ENCODE results near the gene PTPRD. TPM values are rescaled to one million over a fixed set of nuclear protein-coding genes. Genes with fewer than 3 reads are reported as not detected.

Gene PTPRD
- total RNA-seq, 1 experiment from 2014 or later = 32.5 TPM

- no peak overlapping the region for H2AFZ ChIP-seq (ENCODE audit: low read length)
- no peak overlapping the region for H3K9ac ChIP-seq (ENCODE audit: extremely low read depth, insufficient read length, low read length)
- no peaks in the 10 kb centered on the region for H3K9me3 ChIP-seq (ENCODE audit: control insufficient read depth, low read depth, low read length)
- TF ChIP-seq, protein P1, sequence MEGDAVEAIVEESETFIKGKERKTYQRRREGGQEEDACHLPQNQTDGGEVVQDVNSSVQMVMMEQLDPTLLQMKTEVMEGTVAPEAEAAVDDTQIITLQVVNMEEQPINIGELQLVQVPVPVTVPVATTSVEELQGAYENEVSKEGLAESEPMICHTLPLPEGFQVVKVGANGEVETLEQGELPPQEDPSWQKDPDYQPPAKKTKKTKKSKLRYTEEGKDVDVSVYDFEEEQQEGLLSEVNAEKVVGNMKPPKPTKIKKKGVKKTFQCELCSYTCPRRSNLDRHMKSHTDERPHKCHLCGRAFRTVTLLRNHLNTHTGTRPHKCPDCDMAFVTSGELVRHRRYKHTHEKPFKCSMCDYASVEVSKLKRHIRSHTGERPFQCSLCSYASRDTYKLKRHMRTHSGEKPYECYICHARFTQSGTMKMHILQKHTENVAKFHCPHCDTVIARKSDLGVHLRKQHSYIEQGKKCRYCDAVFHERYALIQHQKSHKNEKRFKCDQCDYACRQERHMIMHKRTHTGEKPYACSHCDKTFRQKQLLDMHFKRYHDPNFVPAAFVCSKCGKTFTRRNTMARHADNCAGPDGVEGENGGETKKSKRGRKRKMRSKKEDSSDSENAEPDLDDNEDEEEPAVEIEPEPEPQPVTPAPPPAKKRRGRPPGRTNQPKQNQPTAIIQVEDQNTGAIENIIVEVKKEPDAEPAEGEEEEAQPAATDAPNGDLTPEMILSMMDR (conservative IDR thresholded peaks at IDR 0.05) = no peak
- no peak overlapping the region for H3K4ac ChIP-seq (ENCODE audit: low read depth, low read length)
- H3K4me2 ChIP-seq (ENCODE audit: insufficient read depth, insufficient read length, low read length) = no peak overlapping the region
- no peak overlapping the region for H4K91ac ChIP-seq (ENCODE audit: insufficient read length, low read depth, low read length)
- H3K27ac ChIP-seq (ENCODE audit: insufficient read length, low read depth, low read length) = no peak overlapping the region
- no peak overlapping the region for H3K14ac ChIP-seq (ENCODE audit: insufficient read depth, low read length)
- peaks cover 5 to 9% of the 10 kb centered on the region in 2 experiments; a peak in 4 of 5 replicates for H3K9me3 Mint-ChIP-seq
- H2AK5ac ChIP-seq (ENCODE audit: insufficient read length, low read length) = no peak overlapping the region
- no peak overlapping the region for H3K27ac Mint-ChIP-seq
- H4K5ac ChIP-seq (ENCODE audit: insufficient read length, low read depth, low read length) = no peak overlapping the region
- H3K79me2 ChIP-seq (ENCODE audit: insufficient read depth, low read length) = no peaks in the 10 kb centered on the region
- WGBS (ENCODE audit: extremely low coverage, insufficient read length, low lambda C conversion rate) = no CpG with 5 or more reads among the region's 4 CpGs
- no peak overlapping the region for H3K56ac ChIP-seq (ENCODE audit: insufficient read length, low read depth, low read length)
- H3K18ac ChIP-seq (ENCODE audit: insufficient read length, low read depth, low read length) = no peak overlapping the region
- H2BK12ac ChIP-seq (ENCODE audit: insufficient read length, low read depth, low read length) = no peak overlapping the region
- H2BK15ac ChIP-seq (ENCODE audit: low read depth, low read length) = no peak overlapping the region
- no peak overlapping the region for H3K23ac ChIP-seq (ENCODE audit: insufficient read length, low read depth, low read length)
- no peaks in the 10 kb centered on the region for H3K79me1 ChIP-seq (ENCODE audit: insufficient read depth, low read depth, low read length, poor library complexity, severe bottlenecking)
- no peak overlapping the region for H3K4me3 Mint-ChIP-seq
- H4K20me1 ChIP-seq (ENCODE audit: control insufficient read depth, insufficient read depth, insufficient read length) = no peaks in the 10 kb centered on the region
- no peaks in the 10 kb centered on the region for H3K27me3 ChIP-seq (ENCODE audit: insufficient read depth, low read length)
- no peak overlapping the region for H3T11ph ChIP-seq (ENCODE audit: low read length)
- no peak overlapping the region for H2BK120ac ChIP-seq (ENCODE audit: low read depth, low read length, poor library complexity, severe bottlenecking)
- H3K36me3 Mint-ChIP-seq (ENCODE audit: insufficient read depth in 1 of 3, low read depth in 3 of 3) = no peaks in the 10 kb centered on the region
- DNase-seq = no peak
- no peak overlapping the region for H4K8ac ChIP-seq (replicated peaks; ENCODE audit: insufficient read length, low read depth, low read length)
- no peaks in the 10 kb centered on the region for H3K4me1 ChIP-seq (ENCODE audit: insufficient read depth, low read length)
- no peak overlapping the region for H2BK20ac ChIP-seq (ENCODE audit: low read depth, low read length, poor library complexity, severe bottlenecking)
- no peak overlapping the region for H2BK5ac ChIP-seq (ENCODE audit: insufficient read length, low read length)
- no peaks in the 10 kb centered on the region for H3K23me2 ChIP-seq (ENCODE audit: insufficient read length, low read depth, low read length, poor library complexity, severe bottlenecking)
- H3K27me3 Mint-ChIP-seq (ENCODE audit: low read depth) = no peaks in the 10 kb centered on the region
- H3K4me1 Mint-ChIP-seq = no peaks in the 10 kb centered on the region
These were observed 123.9 kb downstream of the PTPRD start for GRCh38 chr9:10488937-10489336.

All from H9 (cell line).